Stomach (tissue), 4 donors: ENCODE measurements around the gene MGAT5.

ENCODE experiments used
- CTCF ChIP-seq, 7 experiments: fragments of 450-650 bp in 4 of 7; fragments of 200-600 bp in 3 of 7; sonication (generic) in 3 of 7; IDR thresholded peaks; one replicate each; pipeline ENCODE4 v1.5.1; 2016 to 2019; ENCODE audit warnings: antibody characterized with exemption in 7 of 7, control low read depth in 2 of 7, mild to moderate bottlenecking in 1 of 7
- EP300 ChIP-seq: sonication (generic); formaldehyde crosslinking; IDR thresholded peaks from one replicate; pipeline ENCODE4 v1.6.1; 2017; ENCODE audit warnings: antibody characterized with exemption
- POLR2A ChIP-seq, 4 donors: fragments of 450-650 bp; IDR thresholded peaks; one replicate each; pipeline ENCODE4 v1.6.1; 2016; ENCODE audit warnings: antibody characterized with exemption in 4 of 4, control low read depth in 2 of 4, mild to moderate bottlenecking in 1 of 4, moderate library complexity in 1 of 4
- POLR2AphosphoS5 ChIP-seq, 3 donors: sonication (generic); formaldehyde crosslinking; IDR thresholded peaks; one replicate each; pipeline ENCODE4 v1.6.1; 2016; ENCODE audit warnings: antibody characterized with exemption in 3 of 3

GRCh38 chr2:134279417-134279816 is 25.5 kb downstream of the MGAT5 start:
- TF ChIP-seq CTCF (IDR thresholded peaks at IDR 0.05), result no peak
- TF ChIP-seq EP300, result no peak
- TF ChIP-seq POLR2A (IDR thresholded peaks at IDR 0.05), result no peak
- TF ChIP-seq POLR2AphosphoS5 (IDR thresholded peaks at IDR 0.05), result no peak
